Gastrocnemius medialis (tissue), 4 donors: ENCODE measurements around the gene ASF1A.

ENCODE experiments used
- POLR2A ChIP-seq, 2 donors: fragments of 450-650 bp; IDR thresholded peaks; one replicate each; pipeline ENCODE4 v1.6.1; 2017; ENCODE audit warnings: antibody characterized with exemption in 2 of 2, mild to moderate bottlenecking in 2 of 2, moderate library complexity in 2 of 2
- TF ChIP-seq, protein P1 (sequence below), 5 experiments: fragments of 450-650 bp in 3 of 5; fragments of 200-600 bp in 2 of 5; sonication (generic) in 2 of 5; IDR thresholded peaks in 4 of 5; conservative IDR thresholded peaks in 1 of 5; 1 replicate in 4 of 5; 2 replicates in 1 of 5; pipeline ENCODE4 v1.5.1; 2016 to 2019; ENCODE audit warnings: antibody characterized with exemption in 5 of 5, mild to moderate bottlenecking in 3 of 5, moderate library complexity in 3 of 5

DNA sequence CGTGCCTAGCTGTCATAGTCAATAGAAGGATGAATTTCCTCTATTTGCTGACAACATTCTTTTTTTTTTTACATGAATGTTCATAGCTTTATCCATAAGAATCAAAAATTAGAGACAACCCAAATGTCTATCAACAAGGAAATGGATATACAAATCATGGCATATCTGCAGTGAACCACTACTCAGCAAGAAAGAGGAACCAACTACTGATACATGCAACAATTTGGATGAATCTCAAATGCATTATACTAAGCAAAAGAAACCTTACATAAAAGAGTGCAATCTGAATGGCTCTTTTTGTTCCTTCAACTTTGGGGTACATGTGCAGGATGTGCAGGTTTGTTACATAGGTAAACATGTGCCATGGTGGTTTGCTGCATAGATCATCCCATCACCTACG is 58.7 kb downstream of the ASF1A start:
- TF ChIP-seq POLR2A (IDR thresholded peaks at IDR 0.05): no peak
- TF ChIP-seq, protein P1, sequence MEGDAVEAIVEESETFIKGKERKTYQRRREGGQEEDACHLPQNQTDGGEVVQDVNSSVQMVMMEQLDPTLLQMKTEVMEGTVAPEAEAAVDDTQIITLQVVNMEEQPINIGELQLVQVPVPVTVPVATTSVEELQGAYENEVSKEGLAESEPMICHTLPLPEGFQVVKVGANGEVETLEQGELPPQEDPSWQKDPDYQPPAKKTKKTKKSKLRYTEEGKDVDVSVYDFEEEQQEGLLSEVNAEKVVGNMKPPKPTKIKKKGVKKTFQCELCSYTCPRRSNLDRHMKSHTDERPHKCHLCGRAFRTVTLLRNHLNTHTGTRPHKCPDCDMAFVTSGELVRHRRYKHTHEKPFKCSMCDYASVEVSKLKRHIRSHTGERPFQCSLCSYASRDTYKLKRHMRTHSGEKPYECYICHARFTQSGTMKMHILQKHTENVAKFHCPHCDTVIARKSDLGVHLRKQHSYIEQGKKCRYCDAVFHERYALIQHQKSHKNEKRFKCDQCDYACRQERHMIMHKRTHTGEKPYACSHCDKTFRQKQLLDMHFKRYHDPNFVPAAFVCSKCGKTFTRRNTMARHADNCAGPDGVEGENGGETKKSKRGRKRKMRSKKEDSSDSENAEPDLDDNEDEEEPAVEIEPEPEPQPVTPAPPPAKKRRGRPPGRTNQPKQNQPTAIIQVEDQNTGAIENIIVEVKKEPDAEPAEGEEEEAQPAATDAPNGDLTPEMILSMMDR (IDR thresholded peaks at IDR 0.05 in 4 of 5, conservative IDR thresholded peaks at IDR 0.05 in 1 of 5): no peak
